NCI-H2227 (cell line): ENCODE results near the gene TVP23A.
A peak's percentile ranks its signal among the peaks of the same experiment; 100 is the strongest.
"Not testable (repeated sequence)": the region's sequence is repeated elsewhere in the genome, so short reads cannot be mapped to it uniquely, and the experiment has no call there.

ENCODE experiments used
- DNase-seq: peaks from one replicate; lab custom pipeline; 2025; ENCODE audit not compliant: unreplicated experiment; lab: John Stamatoyannopoulos, UW

The TVP23A gene

GRCh38 chr16:10752843-10753523 lies 65.6 kb downstream of the TVP23A start:
- DNase-seq: no peak

- DNase-seq: no peak
These were observed 67.3 kb downstream of the TVP23A start for GRCh38 chr16:10751291-10751697.

GRCh38 chr16:10750793-10751192 lies 67.8 kb downstream of the TVP23A start:
- DNase-seq: no peak

- no peak for DNase-seq
These were observed 72.8 kb downstream of the TVP23A start for GRCh38 chr16:10745841-10746240.

GRCh38 chr16:10744370-10745030 lies 74.1 kb downstream of the TVP23A start:
- DNase-seq: peak; percentile 75

- peak; percentile 97 for DNase-seq
These were observed 74.8 kb downstream of the TVP23A start, which contains the start of gene NUBP1 for GRCh38 chr16:10743610-10744369. Gene NUBP1 (plus strand): TSS chr16:10743842. CDS start chr16:10743864, 22 bp downstream.

- DNase-seq: no peak
These were observed 75.4 kb downstream of the TVP23A start for GRCh38 chr16:10743227-10743609.

GRCh38 chr16:10741844-10742243 lies 76.8 kb downstream of the TVP23A start:
- no peak for DNase-seq

- not testable (repeated sequence) for DNase-seq
These were observed 77.3 kb downstream of the TVP23A start for GRCh38 chr16:10741249-10741648.

GRCh38 chr16:10740845-10741208 lies 77.8 kb downstream of the TVP23A start:
- no peak for DNase-seq

GRCh38 chr16:10740000-10740844 lies 78.4 kb downstream of the TVP23A start:
- no peak for DNase-seq

GRCh38 chr16:10738231-10739077 lies 80.1 kb downstream of the TVP23A start:
- DNase-seq: no peak

GRCh38 chr16:10737068-10737625 lies 81.4 kb downstream of the TVP23A start:
- peak; percentile 77 for DNase-seq

- DNase-seq: no peak
These were observed 86.8 kb downstream of the TVP23A start for GRCh38 chr16:10731790-10732189.

- no peak for DNase-seq
These were observed 89.2 kb downstream of the TVP23A start for GRCh38 chr16:10729104-10730048.

GRCh38 chr16:10728003-10728887 lies 90.3 kb downstream of the TVP23A start:
- no peak for DNase-seq
